ENCODE data around the gene PPARD. TPM values are rescaled to one million over a fixed set of nuclear protein-coding genes. Genes with fewer than 3 reads are reported as not detected.

PPARD gene
- total RNA-seq, 1 experiment from 2014 or later, result 24.7 TPM

DNA sequence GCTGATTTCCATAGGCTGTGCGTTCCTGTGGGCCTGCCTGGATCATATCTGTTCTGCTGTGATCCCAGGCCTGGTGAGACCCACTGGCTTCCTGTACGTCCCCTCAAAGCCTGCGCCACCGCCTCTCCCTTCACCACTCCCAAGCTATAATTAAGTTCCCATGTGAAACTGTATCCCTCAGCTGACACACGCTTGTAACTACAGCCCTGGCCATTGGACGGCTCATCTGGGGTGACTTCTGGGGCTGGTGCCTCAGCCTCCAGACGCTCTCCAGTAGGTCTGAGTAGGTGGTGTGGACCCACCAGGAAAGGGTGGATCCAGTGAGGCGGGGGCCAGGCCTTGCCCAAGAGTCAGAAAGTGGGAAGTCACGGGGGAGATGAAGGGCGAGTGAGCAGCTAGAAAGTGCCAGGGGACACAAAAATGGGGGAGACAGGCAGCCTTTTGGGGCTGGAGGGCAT lies 21.0 kb downstream of the PPARD start:
- Histone ChIP-seq H3K4me1 (replicated peaks; ENCODE audit: insufficient read depth) (peaks cover 32% of the 10 kb centered on the region), H3F3A (ENCODE audit: insufficient read depth, low read depth) (peaks cover 35% of the 10 kb centered on the region), H3K27me3 (ENCODE audit: insufficient read depth, low read depth) (no peaks in the 10 kb centered on the region), H4K20me1 (ENCODE audit: insufficient read depth) (no peaks in the 10 kb centered on the region; the same call in 1 of the 2 replicates), H3K4me2 (no peak overlapping the region), H3K9me3 (ENCODE audit: insufficient read depth, low read depth) (no peaks in the 10 kb centered on the region), H2AFZ (no peak overlapping the region), H3K27ac (no peak overlapping the region), H3K79me2 (ENCODE audit: low read depth) (no peaks in the 10 kb centered on the region), H3K4me3 (no peak overlapping the region), H3K9me2 (ENCODE audit: insufficient read depth) (no peaks in the 10 kb centered on the region), H3K36me3 (ENCODE audit: low read depth) (no peaks in the 10 kb centered on the region)
- ChIA-PET CTCF (no interaction called here), POLR2A (ENCODE audit: unreplicated experiment) (no interaction called here)
- no peak for DNase-seq
- intact Hi-C loops (cut with micrococcal nuclease; ENCODE audit: unreplicated experiment), result no loop called here
- no TSS peak for BruUV-seq (replicated peaks)
- TF ChIP-seq, protein P1, sequence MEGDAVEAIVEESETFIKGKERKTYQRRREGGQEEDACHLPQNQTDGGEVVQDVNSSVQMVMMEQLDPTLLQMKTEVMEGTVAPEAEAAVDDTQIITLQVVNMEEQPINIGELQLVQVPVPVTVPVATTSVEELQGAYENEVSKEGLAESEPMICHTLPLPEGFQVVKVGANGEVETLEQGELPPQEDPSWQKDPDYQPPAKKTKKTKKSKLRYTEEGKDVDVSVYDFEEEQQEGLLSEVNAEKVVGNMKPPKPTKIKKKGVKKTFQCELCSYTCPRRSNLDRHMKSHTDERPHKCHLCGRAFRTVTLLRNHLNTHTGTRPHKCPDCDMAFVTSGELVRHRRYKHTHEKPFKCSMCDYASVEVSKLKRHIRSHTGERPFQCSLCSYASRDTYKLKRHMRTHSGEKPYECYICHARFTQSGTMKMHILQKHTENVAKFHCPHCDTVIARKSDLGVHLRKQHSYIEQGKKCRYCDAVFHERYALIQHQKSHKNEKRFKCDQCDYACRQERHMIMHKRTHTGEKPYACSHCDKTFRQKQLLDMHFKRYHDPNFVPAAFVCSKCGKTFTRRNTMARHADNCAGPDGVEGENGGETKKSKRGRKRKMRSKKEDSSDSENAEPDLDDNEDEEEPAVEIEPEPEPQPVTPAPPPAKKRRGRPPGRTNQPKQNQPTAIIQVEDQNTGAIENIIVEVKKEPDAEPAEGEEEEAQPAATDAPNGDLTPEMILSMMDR (conservative IDR thresholded peaks at IDR 0.05), result no peak
- no peak for TF ChIP-seq EZH2 (IDR thresholded peaks at IDR 0.05; ENCODE audit: low read depth)

DNA sequence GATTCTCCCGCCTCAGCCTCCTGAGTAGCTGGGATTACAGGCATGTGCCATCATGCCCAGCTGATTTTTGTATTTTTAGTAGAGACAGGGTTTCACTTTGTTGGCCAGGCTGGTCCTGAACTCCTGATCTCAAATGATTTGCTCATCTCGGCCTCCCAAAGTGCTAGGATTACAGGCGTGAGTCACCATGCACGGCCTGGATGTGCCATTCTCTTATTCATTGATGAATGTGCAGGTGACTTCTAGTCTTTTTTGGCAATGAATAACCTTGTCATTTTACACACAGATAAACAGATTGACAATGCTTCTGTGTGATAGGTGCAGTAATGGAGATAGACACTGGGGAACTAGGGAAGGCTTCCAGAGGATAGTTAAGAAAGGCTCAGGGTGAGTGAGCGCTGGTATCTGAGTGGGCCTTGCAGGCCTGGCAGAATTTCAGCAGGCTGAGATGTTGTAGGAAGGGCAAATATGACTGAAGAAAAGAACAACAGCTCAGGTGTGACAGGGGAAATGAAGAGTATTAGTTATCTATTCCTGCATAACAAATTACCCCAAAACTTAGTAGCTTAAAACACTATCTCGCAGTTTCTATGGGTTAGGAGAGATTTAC lies 23.3 kb downstream of the PPARD start:
- no peaks in the 10 kb centered on the region for H3K27me3 ChIP-seq (ENCODE audit: insufficient read depth, low read depth)
- H3F3A ChIP-seq (ENCODE audit: insufficient read depth, low read depth), result peaks cover 33% of the 10 kb centered on the region
- no peaks in the 10 kb centered on the region; the same call in 1 of the 2 replicates for H4K20me1 ChIP-seq (ENCODE audit: insufficient read depth)
- H3K9me2 ChIP-seq (ENCODE audit: insufficient read depth), result no peaks in the 10 kb centered on the region
- no peak overlapping the region for H3K4me3 ChIP-seq
- no peak overlapping the region for H2AFZ ChIP-seq
- no peak overlapping the region for H3K4me2 ChIP-seq
- BruUV-seq (replicated peaks), result no TSS peak
- no peaks in the 10 kb centered on the region for H3K9me3 ChIP-seq (ENCODE audit: insufficient read depth, low read depth)
- H3K4me1 ChIP-seq (replicated peaks; ENCODE audit: insufficient read depth), result peaks cover 37% of the 10 kb centered on the region
- TF ChIP-seq, protein P1 (conservative IDR thresholded peaks at IDR 0.05), result no peak
- no peak for TF ChIP-seq EZH2 (IDR thresholded peaks at IDR 0.05; ENCODE audit: low read depth)
- intact Hi-C loops (cut with micrococcal nuclease; ENCODE audit: unreplicated experiment), result no loop called here
- peaks cover 8% of the 10 kb centered on the region; the same call in 1 of the 2 replicates for H3K79me2 ChIP-seq (ENCODE audit: low read depth)
- POLR2A ChIA-PET (ENCODE audit: unreplicated experiment), result interaction anchor here (0.6 kb wide), 1 partner anchor 12 kb away, joined by 3 read pairs; no protein-coding TSS in a partner anchor
- no peak for DNase-seq
- CTCF ChIA-PET, result no interaction called here
- H3K27ac ChIP-seq, result no peak overlapping the region
- H3K36me3 ChIP-seq (ENCODE audit: low read depth), result no peaks in the 10 kb centered on the region

DNA sequence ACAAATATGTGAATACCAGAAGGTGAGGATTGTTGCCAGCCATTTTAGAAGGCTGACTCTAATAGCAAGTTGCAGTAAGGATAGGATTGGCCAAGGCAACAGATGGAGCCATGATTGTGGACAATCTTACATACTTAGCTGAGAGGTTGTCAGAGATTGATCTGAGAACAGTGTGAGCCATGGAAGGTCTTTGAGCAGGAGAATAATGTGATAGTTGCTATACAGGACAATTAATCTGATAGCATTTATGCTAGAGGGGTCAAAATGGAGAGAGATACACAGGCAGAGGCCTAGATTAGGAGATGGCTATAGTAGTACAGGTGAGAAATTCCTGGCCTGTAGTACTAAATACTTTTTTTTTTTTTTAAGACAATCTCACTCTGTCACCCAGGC lies 23.8 kb downstream of the PPARD start:
- POLR2A ChIA-PET (ENCODE audit: unreplicated experiment), result interaction anchor here (0.6 kb wide), 1 partner anchor 12 kb away, joined by 3 read pairs; no protein-coding TSS in a partner anchor
- intact Hi-C loops (cut with micrococcal nuclease; ENCODE audit: unreplicated experiment), result no loop called here
- H3F3A ChIP-seq (ENCODE audit: insufficient read depth, low read depth), result peaks cover 28% of the 10 kb centered on the region
- no peaks in the 10 kb centered on the region for H3K27me3 ChIP-seq (ENCODE audit: insufficient read depth, low read depth)
- H3K36me3 ChIP-seq (ENCODE audit: low read depth), result no peaks in the 10 kb centered on the region
- no peak for TF ChIP-seq EZH2 (IDR thresholded peaks at IDR 0.05; ENCODE audit: low read depth)
- TF ChIP-seq, protein P1 (conservative IDR thresholded peaks at IDR 0.05), result no peak
- no peak overlapping the region for H3K4me3 ChIP-seq
- no peak overlapping the region for H3K27ac ChIP-seq
- H2AFZ ChIP-seq, result no peak overlapping the region
- peaks cover 35% of the 10 kb centered on the region for H3K4me1 ChIP-seq (replicated peaks; ENCODE audit: insufficient read depth)
- peaks cover 8% of the 10 kb centered on the region; the same call in 1 of the 2 replicates for H3K79me2 ChIP-seq (ENCODE audit: low read depth)
- CTCF ChIA-PET, result no interaction called here
- no peak for DNase-seq
- H3K9me2 ChIP-seq (ENCODE audit: insufficient read depth), result no peaks in the 10 kb centered on the region
- H3K9me3 ChIP-seq (ENCODE audit: insufficient read depth, low read depth), result no peaks in the 10 kb centered on the region
- H3K4me2 ChIP-seq, result no peak overlapping the region
- no TSS peak for BruUV-seq (replicated peaks)
- no peaks in the 10 kb centered on the region; the same call in 1 of the 2 replicates for H4K20me1 ChIP-seq (ENCODE audit: insufficient read depth)

Data from PC-9 (cell line).